Natural killer cell (primary cell): ENCODE measurements around the gene FOS. TPM values are rescaled to one million over a fixed set of nuclear protein-coding genes. Genes with fewer than 3 reads are reported as not detected.

ENCODE experiments used
- ATAC-seq, 3 donors: fragments of 150-1000 bp in 2 of 3; fragments of 200-7000 bp in 1 of 3; cut with Tn5 transposase; 1 replicate in 1 of 3; 2 replicates in 2 of 3; pipeline ENCODE4 v1.10.0; 2021; ENCODE audit warnings: mild to moderate bottlenecking in 2 of 3, moderate library complexity in 2 of 3
- DNase-seq, 2 donors: peaks; one replicate each; pipeline versions ENCODE4 v3.0.0 to v3.0.0-alpha.2; 2013 to 2021; ENCODE audit warnings: mixed read lengths in 1 of 2
- H3K27ac ChIP-seq: one replicate; pipeline ENCODE4 v1.5.1; 2013; ENCODE audit warnings: mild to moderate bottlenecking, low read length
- H3K27me3 ChIP-seq: one replicate; pipeline ENCODE4 v1.6.1; 2013; ENCODE audit warnings: low read length; ENCODE audit not compliant: control insufficient read depth, insufficient read depth
- H3K36me3 ChIP-seq: one replicate; pipeline ENCODE4 v1.6.1; 2013; ENCODE audit warnings: low read length; ENCODE audit not compliant: control insufficient read depth, insufficient read depth
- H3K4me1 ChIP-seq: one replicate; pipeline ENCODE4 v1.6.1; 2013; ENCODE audit warnings: low read length; ENCODE audit not compliant: control insufficient read depth, insufficient read depth
- H3K4me3 ChIP-seq: one replicate; pipeline ENCODE4 v1.5.1; 2013; ENCODE audit warnings: low read length
- H3K9me3 ChIP-seq: one replicate; pipeline ENCODE4 v1.6.1; 2013; ENCODE audit warnings: low read length; ENCODE audit not compliant: control insufficient read depth, insufficient read depth
- H3K27ac Mint-ChIP-seq, 2 donors: one replicate each; pipeline ENCODE4 v1.8.0; 2022; ENCODE audit warnings: mild to moderate bottlenecking in 2 of 2, mixed read lengths in 2 of 2, moderate library complexity in 1 of 2
- H3K27me3 Mint-ChIP-seq, 2 donors: one replicate each; pipeline ENCODE4 v1.8.0; 2022; ENCODE audit warnings: low read depth in 2 of 2, mixed read lengths in 2 of 2
- H3K36me3 Mint-ChIP-seq: one replicate; pipeline ENCODE4 v1.8.0; 2022; ENCODE audit warnings: mixed read lengths
- H3K4me1 Mint-ChIP-seq, 2 donors: one replicate each; pipeline ENCODE4 v1.8.0; 2022; ENCODE audit warnings: mixed read lengths in 2 of 2
- H3K4me3 Mint-ChIP-seq: one replicate; pipeline ENCODE4 v1.8.0; 2022; ENCODE audit warnings: mild to moderate bottlenecking, moderate library complexity, mixed read lengths
- H3K9me3 Mint-ChIP-seq, 2 donors: one replicate each; pipeline ENCODE4 v1.8.0; 2022; ENCODE audit warnings: mixed read lengths in 2 of 2
- whole genome bisulfite sequencing: methylation state at CpG from one replicate; pipeline ENCODE4 v1.1.7; 2013; ENCODE audit warnings: missing lambda C conversion rate; ENCODE audit not compliant: insufficient coverage; 5-methylcytosine and 5-hydroxymethylcytosine counted together
- intact Hi-C: fragments of 100-400 bp; cut with micrococcal nuclease; formaldehyde crosslinking; loops from one replicate; pipeline ENCODE4 v1.14.2; 2022
- total RNA-seq, 4 donors: library from RNA; stranded (reverse); fragments of 120-200 nt in 1 of 4; gene quantifications; one replicate each; pipeline versions ENCODE4 v1.2.3 to v1.2.4, GENCODE V29; 2013 to 2022
- TF ChIP-seq, protein P1 (sequence below): fragments of 200-600 bp; IDR thresholded peaks from one replicate; pipeline ENCODE4 v1.8.0; 2022; ENCODE audit warnings: antibody characterized with exemption

FOS gene
- total RNA-seq, 3 donors from 2014 or later (not counting 1 experiment from before 2014, with no cell fraction given): 2,527 to 3,257 (median 3,104) TPM

DNA sequence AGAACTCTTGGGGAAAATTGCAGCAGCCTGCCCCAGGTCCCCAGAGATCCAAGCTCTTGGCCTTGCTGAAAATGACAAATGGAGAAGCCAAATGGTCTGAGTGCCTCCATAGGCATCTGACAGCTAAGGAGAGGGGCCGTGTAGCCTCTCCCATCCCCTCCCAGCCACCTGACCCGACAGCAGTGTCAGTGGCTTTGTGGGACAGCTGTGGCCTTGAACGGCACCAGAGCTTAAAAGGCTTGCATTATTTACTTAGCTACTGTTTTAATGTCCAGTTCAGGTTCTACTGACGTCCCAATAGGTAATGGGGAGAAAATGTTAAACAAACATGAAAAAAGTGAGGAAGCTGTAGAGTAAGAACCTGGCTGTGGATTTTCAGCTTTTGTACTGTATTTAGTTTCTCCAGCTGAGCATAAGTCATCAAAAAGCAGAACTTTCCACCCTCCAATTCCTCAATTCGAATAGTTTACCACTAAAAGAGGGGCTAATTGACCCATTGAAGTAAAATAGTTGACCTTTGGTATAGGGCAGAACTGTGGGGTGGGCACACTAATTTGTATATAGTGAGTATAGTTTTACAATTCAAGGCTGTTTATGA, 50.0 kb downstream of the FOS start:
- H3K36me3 Mint-ChIP-seq: no peaks in the 10 kb centered on the region
- H3K4me1 Mint-ChIP-seq: peaks cover 11 to 12% of the 10 kb centered on the region in 2 donors
- ATAC-seq: no peak
- H3K4me3 Mint-ChIP-seq: no peak overlapping the region
- no peak overlapping the region for H3K27ac Mint-ChIP-seq
- no peaks in the 10 kb centered on the region for H3K9me3 Mint-ChIP-seq
- TF ChIP-seq, protein P1, sequence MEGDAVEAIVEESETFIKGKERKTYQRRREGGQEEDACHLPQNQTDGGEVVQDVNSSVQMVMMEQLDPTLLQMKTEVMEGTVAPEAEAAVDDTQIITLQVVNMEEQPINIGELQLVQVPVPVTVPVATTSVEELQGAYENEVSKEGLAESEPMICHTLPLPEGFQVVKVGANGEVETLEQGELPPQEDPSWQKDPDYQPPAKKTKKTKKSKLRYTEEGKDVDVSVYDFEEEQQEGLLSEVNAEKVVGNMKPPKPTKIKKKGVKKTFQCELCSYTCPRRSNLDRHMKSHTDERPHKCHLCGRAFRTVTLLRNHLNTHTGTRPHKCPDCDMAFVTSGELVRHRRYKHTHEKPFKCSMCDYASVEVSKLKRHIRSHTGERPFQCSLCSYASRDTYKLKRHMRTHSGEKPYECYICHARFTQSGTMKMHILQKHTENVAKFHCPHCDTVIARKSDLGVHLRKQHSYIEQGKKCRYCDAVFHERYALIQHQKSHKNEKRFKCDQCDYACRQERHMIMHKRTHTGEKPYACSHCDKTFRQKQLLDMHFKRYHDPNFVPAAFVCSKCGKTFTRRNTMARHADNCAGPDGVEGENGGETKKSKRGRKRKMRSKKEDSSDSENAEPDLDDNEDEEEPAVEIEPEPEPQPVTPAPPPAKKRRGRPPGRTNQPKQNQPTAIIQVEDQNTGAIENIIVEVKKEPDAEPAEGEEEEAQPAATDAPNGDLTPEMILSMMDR: no peak
- Histone ChIP-seq H3K9me3 (no peaks in the 10 kb centered on the region), H3K4me1 (peaks cover 8% of the 10 kb centered on the region), H3K27ac (no peak overlapping the region), H3K4me3 (no peak overlapping the region), H3K27me3 (no peaks in the 10 kb centered on the region), H3K36me3 (no peaks in the 10 kb centered on the region)
- 57% methylated on average over 4 of the region's 5 CpGs for WGBS
- intact Hi-C loops: no loop called here
- no peak for DNase-seq
- peaks cover 14 to 15% of the 10 kb centered on the region in 2 donors for H3K27me3 Mint-ChIP-seq

DNA sequence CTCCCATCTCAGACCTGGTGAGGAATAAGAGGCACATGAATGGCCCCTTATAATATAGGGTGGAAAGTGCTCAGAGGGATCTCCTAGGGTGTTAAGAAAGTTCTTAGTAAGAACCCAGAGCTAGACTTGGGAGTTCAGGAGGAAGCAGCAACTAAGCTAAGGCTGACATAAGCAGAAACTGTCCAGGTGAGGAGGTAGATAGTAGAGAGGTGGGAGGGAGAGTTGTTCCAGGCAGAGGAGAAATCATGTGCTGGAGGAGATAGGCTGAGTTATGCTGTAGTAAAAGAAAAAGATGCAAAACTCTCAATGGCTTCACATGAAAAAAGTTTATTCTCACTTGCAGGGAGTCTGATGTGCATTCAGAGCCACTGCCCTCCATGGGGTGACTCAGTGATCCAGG, 50.7 kb downstream of the FOS start:
- DNase-seq: no peak

DNA sequence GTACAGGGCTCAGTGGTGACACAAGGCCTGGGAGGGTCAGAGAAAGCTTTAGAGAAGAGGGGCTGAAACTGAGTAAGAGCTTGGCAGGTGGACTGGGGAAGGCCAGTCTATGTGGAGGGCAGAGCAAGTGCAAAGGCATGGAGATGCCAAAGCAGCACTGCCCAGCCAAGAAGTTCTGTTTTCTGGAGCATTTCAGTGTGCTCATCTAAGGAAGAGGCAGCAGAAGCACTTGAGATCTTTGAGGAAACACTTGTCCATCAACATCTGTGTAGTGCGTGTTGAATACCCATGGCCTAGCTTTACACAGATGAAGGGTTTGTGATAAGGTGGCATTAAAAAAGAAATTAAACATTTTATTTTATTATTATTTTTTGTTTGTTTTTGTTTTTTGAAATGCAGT, 52.8 kb downstream of the FOS start:
- no peak for DNase-seq
- H3K27ac ChIP-seq: no peak overlapping the region
- WGBS: no CpG with 5 or more reads among the region's 1 CpG
- Mint-ChIP-seq H3K36me3 (no peaks in the 10 kb centered on the region), H3K27me3 (peaks cover 12 to 14% of the 10 kb centered on the region in 2 donors), H3K27ac (no peak overlapping the region), H3K4me3 (no peak overlapping the region), H3K4me1 (peaks cover 22 to 23% of the 10 kb centered on the region in 2 donors), H3K9me3 (no peaks in the 10 kb centered on the region)
- TF ChIP-seq, protein P1: no peak
- H3K4me1 ChIP-seq: peaks cover 18% of the 10 kb centered on the region
- H3K9me3 ChIP-seq: no peaks in the 10 kb centered on the region
- ATAC-seq: no peak
- H3K4me3 ChIP-seq: no peak overlapping the region
- no peaks in the 10 kb centered on the region for H3K27me3 ChIP-seq
- H3K36me3 ChIP-seq: no peaks in the 10 kb centered on the region
- intact Hi-C loops: no loop called here

More for the DNA sequence above, 50.7 kb downstream of the FOS start:
- Histone ChIP-seq H3K27ac (no peak overlapping the region), H3K4me3 (no peak overlapping the region), H3K4me1 (peaks cover 15% of the 10 kb centered on the region), H3K9me3 (no peaks in the 10 kb centered on the region), H3K27me3 (no peaks in the 10 kb centered on the region), H3K36me3 (no peaks in the 10 kb centered on the region)
- Mint-ChIP-seq H3K9me3 (no peaks in the 10 kb centered on the region), H3K27ac (no peak overlapping the region), H3K27me3 (peaks cover 14 to 15% of the 10 kb centered on the region in 2 donors), H3K4me1 (peaks cover 17 to 18% of the 10 kb centered on the region in 2 donors), H3K36me3 (no peaks in the 10 kb centered on the region), H3K4me3 (no peak overlapping the region)
- intact Hi-C loops: no loop called here
- no peak for ATAC-seq
- TF ChIP-seq, protein P1: no peak

Other genes with a start within 250 kb of the FOS start
- gene MLH3, start 227.4 kb upstream of the FOS start, total RNA-seq: 10 to 100 TPM; 15.5 to 20.7 (median 19.1) TPM
- 10 to 100 TPM; 13.3 to 17.4 (median 14.9) TPM for gene ACYP1, start 214.8 kb upstream of the FOS start, total RNA-seq
- gene ZC2HC1C, start 209.2 kb upstream of the FOS start, total RNA-seq: under 1 TPM in 1 of 3 donors, not detected in 2; 0.55 TPM
- 10 to 100 TPM; 64.4 to 78.7 (median 74.4) TPM for gene NEK9, start 151.8 kb upstream of the FOS start, total RNA-seq
- 100 to 1,000 TPM; 216 to 244 (median 231) TPM for gene TMED10, start 102.2 kb upstream of the FOS start, total RNA-seq
- 10 to 100 TPM in 1 of 3 donors, 1 to 10 TPM in 2; 1.9 to 10.5 (median 3.2) TPM for gene JDP2, start 149.2 kb downstream of the FOS start, total RNA-seq
- 10 to 100 TPM; 12.6 to 32.5 (median 21.4) TPM for gene BATF, start 243.6 kb downstream of the FOS start, total RNA-seq